Natural killer cell (primary cell): ENCODE data around the gene LPCAT3. TPM values are rescaled to one million over a fixed set of nuclear protein-coding genes. Genes with fewer than 3 reads are reported as not detected.
A peak's percentile ranks its signal among the peaks of the same experiment; 100 is the strongest.

Experiments used
- ATAC-seq, 3 donors: fragments of 150-1000 bp in 2 of 3; fragments of 200-7000 bp in 1 of 3; cut with Tn5 transposase; 1 replicate in 1 of 3; 2 replicates in 2 of 3; pipeline ENCODE4 v1.10.0; 2021; ENCODE audit warnings: mild to moderate bottlenecking in 2 of 3, moderate library complexity in 2 of 3
- DNase-seq, 2 donors: peaks; one replicate each; pipeline versions ENCODE4 v3.0.0 to v3.0.0-alpha.2; 2013 to 2021; ENCODE audit warnings: mixed read lengths in 1 of 2
- H3K27ac ChIP-seq: one replicate; pipeline ENCODE4 v1.5.1; 2013; ENCODE audit warnings: mild to moderate bottlenecking, low read length
- H3K27me3 ChIP-seq: one replicate; pipeline ENCODE4 v1.6.1; 2013; ENCODE audit warnings: low read length; ENCODE audit not compliant: control insufficient read depth, insufficient read depth
- H3K36me3 ChIP-seq: one replicate; pipeline ENCODE4 v1.6.1; 2013; ENCODE audit warnings: low read length; ENCODE audit not compliant: control insufficient read depth, insufficient read depth
- H3K4me1 ChIP-seq: one replicate; pipeline ENCODE4 v1.6.1; 2013; ENCODE audit warnings: low read length; ENCODE audit not compliant: control insufficient read depth, insufficient read depth
- H3K4me3 ChIP-seq: one replicate; pipeline ENCODE4 v1.5.1; 2013; ENCODE audit warnings: low read length
- H3K9me3 ChIP-seq: one replicate; pipeline ENCODE4 v1.6.1; 2013; ENCODE audit warnings: low read length; ENCODE audit not compliant: control insufficient read depth, insufficient read depth
- H3K27ac Mint-ChIP-seq, 2 donors: one replicate each; pipeline ENCODE4 v1.8.0; 2022; ENCODE audit warnings: mild to moderate bottlenecking in 2 of 2, mixed read lengths in 2 of 2, moderate library complexity in 1 of 2
- H3K27me3 Mint-ChIP-seq, 2 donors: one replicate each; pipeline ENCODE4 v1.8.0; 2022; ENCODE audit warnings: low read depth in 2 of 2, mixed read lengths in 2 of 2
- H3K36me3 Mint-ChIP-seq: one replicate; pipeline ENCODE4 v1.8.0; 2022; ENCODE audit warnings: mixed read lengths
- H3K4me1 Mint-ChIP-seq, 2 donors: one replicate each; pipeline ENCODE4 v1.8.0; 2022; ENCODE audit warnings: mixed read lengths in 2 of 2
- H3K4me3 Mint-ChIP-seq: one replicate; pipeline ENCODE4 v1.8.0; 2022; ENCODE audit warnings: mild to moderate bottlenecking, moderate library complexity, mixed read lengths
- H3K9me3 Mint-ChIP-seq, 2 donors: one replicate each; pipeline ENCODE4 v1.8.0; 2022; ENCODE audit warnings: mixed read lengths in 2 of 2
- WGBS: methylation state at CpG from one replicate; pipeline ENCODE4 v1.1.7; 2013; ENCODE audit warnings: missing lambda C conversion rate; ENCODE audit not compliant: insufficient coverage; 5-methylcytosine and 5-hydroxymethylcytosine counted together
- intact Hi-C: fragments of 100-400 bp; cut with micrococcal nuclease; formaldehyde crosslinking; loops from one replicate; pipeline ENCODE4 v1.14.2; 2022
- total RNA-seq, 4 donors: library from RNA; stranded (reverse); fragments of 120-200 nt in 1 of 4; gene quantifications; one replicate each; pipeline versions ENCODE4 v1.2.3 to v1.2.4, GENCODE V29; 2013 to 2022
- TF ChIP-seq, protein P1 (sequence below): fragments of 200-600 bp; IDR thresholded peaks from one replicate; pipeline ENCODE4 v1.8.0; 2022; ENCODE audit warnings: antibody characterized with exemption

LPCAT3 gene
- total RNA-seq, 3 donors from 2014 or later (not counting 1 experiment from before 2014, with no cell fraction given), result 45.6 to 54.3 (median 45.6) TPM

- Histone ChIP-seq H3K27me3 (no peaks in the 10 kb centered on the region), H3K4me1 (peaks cover 22% of the 10 kb centered on the region), H3K27ac (peak overlapping the region; percentile 73), H3K36me3 (peaks cover 51% of the 10 kb centered on the region), H3K9me3 (no peaks in the 10 kb centered on the region), H3K4me3 (peak overlapping the region; percentile 68)
- DNase-seq (no peak), ATAC-seq (peak; percentile 6 to 34 (median 6))
- H3K9me3 Mint-ChIP-seq, result no peaks in the 10 kb centered on the region
- TF ChIP-seq, protein P1, sequence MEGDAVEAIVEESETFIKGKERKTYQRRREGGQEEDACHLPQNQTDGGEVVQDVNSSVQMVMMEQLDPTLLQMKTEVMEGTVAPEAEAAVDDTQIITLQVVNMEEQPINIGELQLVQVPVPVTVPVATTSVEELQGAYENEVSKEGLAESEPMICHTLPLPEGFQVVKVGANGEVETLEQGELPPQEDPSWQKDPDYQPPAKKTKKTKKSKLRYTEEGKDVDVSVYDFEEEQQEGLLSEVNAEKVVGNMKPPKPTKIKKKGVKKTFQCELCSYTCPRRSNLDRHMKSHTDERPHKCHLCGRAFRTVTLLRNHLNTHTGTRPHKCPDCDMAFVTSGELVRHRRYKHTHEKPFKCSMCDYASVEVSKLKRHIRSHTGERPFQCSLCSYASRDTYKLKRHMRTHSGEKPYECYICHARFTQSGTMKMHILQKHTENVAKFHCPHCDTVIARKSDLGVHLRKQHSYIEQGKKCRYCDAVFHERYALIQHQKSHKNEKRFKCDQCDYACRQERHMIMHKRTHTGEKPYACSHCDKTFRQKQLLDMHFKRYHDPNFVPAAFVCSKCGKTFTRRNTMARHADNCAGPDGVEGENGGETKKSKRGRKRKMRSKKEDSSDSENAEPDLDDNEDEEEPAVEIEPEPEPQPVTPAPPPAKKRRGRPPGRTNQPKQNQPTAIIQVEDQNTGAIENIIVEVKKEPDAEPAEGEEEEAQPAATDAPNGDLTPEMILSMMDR, result no peak
- peaks cover 28% of the 10 kb centered on the region in 2 donors for H3K4me1 Mint-ChIP-seq
- under 1% methylated on average over 31 of the region's 31 CpGs for WGBS
- H3K36me3 Mint-ChIP-seq, result peaks cover 6% of the 10 kb centered on the region
- H3K27ac Mint-ChIP-seq, result peak overlapping the region; percentile 94 to 99
- intact Hi-C loops, result loop anchor here (1.0 kb wide), 5 partner anchors 27 to 118 kb away; partner anchors contain the start of genes LPCAT3, RNU7-1, SPSB2 and USP5
- peak overlapping the region; percentile 99 for H3K4me3 Mint-ChIP-seq
- H3K27me3 Mint-ChIP-seq, result no peaks in the 10 kb centered on the region
Observed at GRCh38 chr12:6970096-6970527, 48.2 kb downstream of the LPCAT3 start.

GRCh38 chr12:6968426-6968825 lies 49.9 kb downstream of the LPCAT3 start:
- ATAC-seq, result no peak
- no peak for DNase-seq
- peaks cover 29% of the 10 kb centered on the region for H3K4me1 ChIP-seq
- peak overlapping the region in 1 of 2 donors; percentile 99 for H3K27ac Mint-ChIP-seq
- intact Hi-C loops, result no loop called here
- WGBS, result 96% methylated on average over 9 of the region's 9 CpGs
- H3K4me3 Mint-ChIP-seq, result peak overlapping the region; percentile 99
- no peaks in the 10 kb centered on the region for H3K9me3 Mint-ChIP-seq
- H3K27me3 ChIP-seq, result no peaks in the 10 kb centered on the region
- peaks cover 39% of the 10 kb centered on the region for H3K36me3 ChIP-seq
- no peaks in the 10 kb centered on the region for H3K9me3 ChIP-seq
- no peak overlapping the region for H3K4me3 ChIP-seq
- no peaks in the 10 kb centered on the region for H3K27me3 Mint-ChIP-seq
- H3K36me3 Mint-ChIP-seq, result peaks cover 6% of the 10 kb centered on the region
- H3K27ac ChIP-seq, result no peak overlapping the region
- H3K4me1 Mint-ChIP-seq, result peaks cover 29 to 33% of the 10 kb centered on the region in 2 donors
- TF ChIP-seq, protein P1, result no peak

DNA sequence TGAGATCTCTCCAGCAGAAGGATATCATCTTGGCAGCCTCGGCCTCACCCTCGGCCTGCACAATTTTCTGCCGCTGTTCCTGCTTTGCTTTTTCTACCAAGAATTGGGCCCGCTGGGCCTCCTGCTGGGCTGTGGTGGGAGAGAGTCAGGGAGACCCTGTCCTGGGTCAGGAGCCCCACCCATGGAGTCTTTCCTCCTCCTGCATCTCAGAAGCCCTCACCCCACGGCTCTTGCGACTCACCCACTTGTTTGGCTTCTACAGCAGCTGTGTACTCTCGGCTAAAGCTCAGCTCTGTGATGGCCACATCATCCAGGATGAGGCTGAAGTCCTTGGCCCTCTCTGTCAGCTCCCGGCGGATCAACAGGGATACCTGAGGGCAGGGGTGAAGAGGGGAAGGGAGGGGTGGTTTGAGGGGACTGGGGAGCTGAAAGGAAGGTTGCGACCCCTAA lies 50.6 kb downstream of the LPCAT3 start:
- H3K27ac Mint-ChIP-seq, result no peak overlapping the region
- H3K36me3 Mint-ChIP-seq, result peaks cover 6% of the 10 kb centered on the region
- H3K4me3 Mint-ChIP-seq, result no peak overlapping the region

More for the DNA sequence above, 50.6 kb downstream of the LPCAT3 start:
- no peak for DNase-seq
- no peaks in the 10 kb centered on the region for H3K27me3 ChIP-seq
- Mint-ChIP-seq H3K9me3 (no peaks in the 10 kb centered on the region), H3K27me3 (no peaks in the 10 kb centered on the region), H3K4me1 (peaks cover 29 to 33% of the 10 kb centered on the region in 2 donors)
- no peak overlapping the region for H3K27ac ChIP-seq
- TF ChIP-seq, protein P1, result no peak
- H3K36me3 ChIP-seq, result peaks cover 39% of the 10 kb centered on the region
- no peak for ATAC-seq
- H3K4me1 ChIP-seq, result peaks cover 34% of the 10 kb centered on the region
- no peak overlapping the region for H3K4me3 ChIP-seq
- intact Hi-C loops, result no loop called here
- H3K9me3 ChIP-seq, result no peaks in the 10 kb centered on the region
- 98% methylated on average over 9 of the region's 10 CpGs for WGBS
